Chondrocyte (in vitro differentiated cells): ENCODE data around the gene NEDD4L. TPM values are rescaled to one million over a fixed set of nuclear protein-coding genes. Genes with fewer than 3 reads are reported as not detected.

Source experiments
- DNase-seq: peaks from one replicate; pipeline ENCODE4 v3.0.0; 2021; ENCODE audit warnings: mixed read lengths, low spot score
- H3K27ac Mint-ChIP-seq: one replicate; pipeline ENCODE4 v1.8.0; 2021; ENCODE audit warnings: mild to moderate bottlenecking, moderate library complexity, mixed read lengths; ENCODE audit not compliant: unreplicated experiment
- H3K27me3 Mint-ChIP-seq: 2 replicates; pipeline ENCODE4 v1.8.0; 2021; ENCODE audit warnings: low read depth, mixed read lengths
- H3K36me3 Mint-ChIP-seq: 2 replicates; pipeline ENCODE4 v1.8.0; 2021; ENCODE audit warnings: low read depth, mixed read lengths
- H3K4me1 Mint-ChIP-seq: 2 replicates; pipeline ENCODE4 v1.8.0; 2021; ENCODE audit warnings: low read depth, mild to moderate bottlenecking, mixed read lengths
- H3K4me3 Mint-ChIP-seq: one replicate; pipeline ENCODE4 v1.8.0; 2021; ENCODE audit warnings: mild to moderate bottlenecking, moderate library complexity, mixed read lengths; ENCODE audit not compliant: unreplicated experiment
- H3K9me3 Mint-ChIP-seq: 2 replicates; pipeline ENCODE4 v1.8.0; 2021; ENCODE audit warnings: low read depth, mixed read lengths
- total RNA-seq: library from RNA; stranded (reverse); gene quantifications from 3 replicates; pipeline ENCODE4 v1.2.1, GENCODE V29; 2021
- TF ChIP-seq, protein P1 (sequence below): fragments of 200-600 bp; sonication (generic); IDR thresholded peaks from 2 replicates; pipeline ENCODE4 v1.5.0; 2021; ENCODE audit warnings: antibody characterized with exemption, mild to moderate bottlenecking, moderate library complexity

NEDD4L gene
- total RNA-seq, 1 donor from 2014 or later, result 25.8 TPM

DNA sequence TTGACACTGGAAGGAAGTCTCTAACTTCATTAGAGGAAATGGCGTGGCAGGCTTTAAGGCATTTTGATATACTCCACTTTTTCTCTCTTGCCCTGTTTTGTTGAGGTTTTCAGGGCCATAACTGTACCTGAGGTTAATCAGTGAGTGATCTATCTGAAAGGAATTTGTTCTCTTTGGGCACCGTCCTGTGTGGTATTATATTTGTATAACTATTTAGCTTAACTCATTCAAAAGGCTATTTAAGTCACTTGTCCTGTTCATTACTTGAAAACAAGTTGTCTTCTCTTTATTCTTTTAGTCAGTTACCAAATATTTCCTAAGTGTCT, 180.4 kb downstream of the NEDD4L start:
- H3K27ac Mint-ChIP-seq, result peak overlapping the region; percentile 94
- H3K36me3 Mint-ChIP-seq, result no peaks in the 10 kb centered on the region
- no peak for DNase-seq
- H3K9me3 Mint-ChIP-seq, result no peaks in the 10 kb centered on the region
- H3K27me3 Mint-ChIP-seq, result no peaks in the 10 kb centered on the region
- H3K4me1 Mint-ChIP-seq, result peaks cover 49% of the 10 kb centered on the region
- H3K4me3 Mint-ChIP-seq, result peak overlapping the region; percentile 65
- TF ChIP-seq, protein P1, sequence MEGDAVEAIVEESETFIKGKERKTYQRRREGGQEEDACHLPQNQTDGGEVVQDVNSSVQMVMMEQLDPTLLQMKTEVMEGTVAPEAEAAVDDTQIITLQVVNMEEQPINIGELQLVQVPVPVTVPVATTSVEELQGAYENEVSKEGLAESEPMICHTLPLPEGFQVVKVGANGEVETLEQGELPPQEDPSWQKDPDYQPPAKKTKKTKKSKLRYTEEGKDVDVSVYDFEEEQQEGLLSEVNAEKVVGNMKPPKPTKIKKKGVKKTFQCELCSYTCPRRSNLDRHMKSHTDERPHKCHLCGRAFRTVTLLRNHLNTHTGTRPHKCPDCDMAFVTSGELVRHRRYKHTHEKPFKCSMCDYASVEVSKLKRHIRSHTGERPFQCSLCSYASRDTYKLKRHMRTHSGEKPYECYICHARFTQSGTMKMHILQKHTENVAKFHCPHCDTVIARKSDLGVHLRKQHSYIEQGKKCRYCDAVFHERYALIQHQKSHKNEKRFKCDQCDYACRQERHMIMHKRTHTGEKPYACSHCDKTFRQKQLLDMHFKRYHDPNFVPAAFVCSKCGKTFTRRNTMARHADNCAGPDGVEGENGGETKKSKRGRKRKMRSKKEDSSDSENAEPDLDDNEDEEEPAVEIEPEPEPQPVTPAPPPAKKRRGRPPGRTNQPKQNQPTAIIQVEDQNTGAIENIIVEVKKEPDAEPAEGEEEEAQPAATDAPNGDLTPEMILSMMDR, result no peak

DNA sequence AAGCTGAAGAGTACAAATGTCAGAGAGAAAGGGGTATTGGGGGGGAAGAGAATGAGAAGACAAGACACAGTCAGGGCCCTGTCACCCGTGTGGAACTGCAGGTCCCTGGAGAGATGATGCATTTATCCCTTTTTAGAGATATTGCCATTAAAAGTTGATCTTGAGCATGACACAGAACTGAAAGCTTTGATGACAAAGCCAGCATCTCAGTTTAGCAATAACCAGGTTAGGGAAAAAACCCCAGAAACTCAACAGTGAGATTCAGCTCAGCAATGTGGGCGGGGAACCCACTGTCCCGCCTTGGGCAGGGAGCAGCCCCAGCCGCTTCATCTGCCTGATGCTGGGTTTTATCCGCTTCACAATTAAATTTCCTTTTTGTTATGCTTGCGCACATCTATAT, 181.1 kb downstream of the NEDD4L start:
- H3K9me3 Mint-ChIP-seq, result no peaks in the 10 kb centered on the region
- H3K4me3 Mint-ChIP-seq, result no peak overlapping the region
- H3K27ac Mint-ChIP-seq, result peak overlapping the region; percentile 30
- TF ChIP-seq, protein P1, result no peak
- H3K27me3 Mint-ChIP-seq, result no peaks in the 10 kb centered on the region
- H3K4me1 Mint-ChIP-seq, result peaks cover 49% of the 10 kb centered on the region
- no peaks in the 10 kb centered on the region for H3K36me3 Mint-ChIP-seq
- DNase-seq, result no peak

DNA sequence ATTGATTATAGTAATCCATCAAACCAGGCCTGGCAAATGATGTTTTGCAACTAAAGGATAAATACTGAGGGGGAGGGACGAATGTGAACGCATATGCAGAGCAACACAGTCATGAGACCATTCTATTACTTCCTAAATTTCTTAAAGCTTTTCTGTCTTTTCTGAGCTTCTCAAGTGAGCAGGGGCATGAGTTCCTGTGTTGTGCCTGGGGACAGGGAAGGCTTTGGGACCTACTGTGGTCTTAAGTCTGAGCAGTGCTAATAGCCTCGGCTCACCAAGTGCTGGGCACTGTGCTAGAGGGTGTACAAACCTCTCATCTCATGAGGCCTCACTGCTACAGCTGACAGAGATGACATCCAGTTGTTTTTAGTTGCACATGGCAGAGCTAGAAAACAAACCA, 182.4 kb downstream of the NEDD4L start:
- TF ChIP-seq, protein P1, result no peak
- Mint-ChIP-seq H3K4me1 (peaks cover 50% of the 10 kb centered on the region), H3K36me3 (peaks cover 1% of the 10 kb centered on the region), H3K9me3 (no peaks in the 10 kb centered on the region), H3K27me3 (no peaks in the 10 kb centered on the region), H3K4me3 (no peak overlapping the region), H3K27ac (no peak overlapping the region)
- peak; percentile 15 for DNase-seq

DNA sequence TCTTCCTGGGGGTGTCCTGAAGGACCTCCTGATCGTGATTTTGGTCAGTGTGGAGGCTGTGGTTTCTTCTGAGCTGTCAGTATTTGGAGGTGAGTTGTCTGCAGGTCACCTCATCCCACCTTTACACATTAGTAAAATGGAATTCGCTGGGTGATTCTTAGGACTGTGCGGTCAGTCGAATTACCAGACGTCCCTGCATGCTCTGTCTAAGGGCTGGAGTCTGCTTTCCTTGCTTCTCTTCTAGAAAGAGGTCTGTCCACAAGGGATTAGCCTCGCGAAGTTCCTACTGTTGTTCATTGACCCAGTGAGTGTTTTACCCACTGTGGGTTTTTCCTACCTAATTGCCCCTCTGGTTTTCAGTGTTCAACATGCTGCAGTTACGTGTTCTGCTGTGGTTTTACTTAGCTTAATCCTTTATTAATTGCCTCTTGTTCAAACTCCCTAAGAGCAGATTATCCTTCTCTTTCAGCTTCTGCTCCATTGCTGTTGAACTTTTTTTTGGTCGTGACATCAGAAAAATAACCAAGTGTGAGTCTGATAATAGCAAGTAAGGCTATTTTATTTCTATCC, 183.4 kb downstream of the NEDD4L start:
- Mint-ChIP-seq H3K36me3 (peaks cover 1% of the 10 kb centered on the region), H3K27me3 (no peaks in the 10 kb centered on the region), H3K4me1 (peaks cover 42% of the 10 kb centered on the region), H3K9me3 (no peaks in the 10 kb centered on the region), H3K4me3 (no peak overlapping the region), H3K27ac (no peak overlapping the region)
- TF ChIP-seq, protein P1, result no peak
- DNase-seq, result no peak

DNA sequence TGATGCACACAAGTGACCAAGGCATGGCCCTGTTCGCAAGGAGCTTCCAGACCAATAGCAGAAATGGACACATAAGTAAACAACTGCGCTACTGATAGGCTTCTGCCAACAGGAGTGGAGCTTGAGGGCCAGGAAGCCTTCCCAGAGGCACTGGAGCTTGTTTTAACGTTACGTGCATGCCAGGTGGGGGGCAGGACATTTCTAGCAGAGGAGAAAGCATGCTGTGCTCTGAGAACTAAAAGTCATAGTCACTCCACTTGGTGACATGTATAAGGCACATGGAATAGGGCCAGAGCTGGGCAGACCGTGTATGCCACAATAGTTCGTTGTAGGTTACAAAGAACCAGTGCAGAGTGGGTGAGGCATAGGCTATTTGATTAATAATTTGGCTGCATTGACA, 184.2 kb downstream of the NEDD4L start:
- Mint-ChIP-seq H3K4me3 (no peak overlapping the region), H3K27me3 (no peaks in the 10 kb centered on the region), H3K36me3 (peaks cover 1% of the 10 kb centered on the region), H3K4me1 (peaks cover 35% of the 10 kb centered on the region), H3K9me3 (no peaks in the 10 kb centered on the region), H3K27ac (no peak overlapping the region)
- peak; percentile 30 for DNase-seq
- TF ChIP-seq, protein P1, result no peak
